SU-DHL-6 (cell line): ENCODE results near the gene GPC1.

Experiments
- H2AFZ ChIP-seq: fragments of 200-600 bp; sonication (generic); 2 replicates; pipeline ENCODE4 v1.6.1; 2014; ENCODE audit warnings: low read depth, mild to moderate bottlenecking, moderate library complexity, mixed read lengths, antibody characterized with exemption, low read length; ENCODE audit not compliant: severe bottlenecking
- H3F3A ChIP-seq: fragments of 200-600 bp; shearing (Covaris generic); 2 replicates; pipeline ENCODE4 v1.6.0; 2016; ENCODE audit warnings: antibody characterized with exemption, mild to moderate bottlenecking; ENCODE audit not compliant: insufficient read depth
- H3K27ac ChIP-seq: fragments of 200-600 bp; sonication (generic); 2 replicates; pipeline ENCODE4 v1.5.1; 2016; ENCODE audit warnings: low read depth, mild to moderate bottlenecking, low read length, moderate library complexity, mixed read lengths
- H3K27me3 ChIP-seq: fragments of 200-600 bp; sonication (generic), shearing (Covaris generic); 2 replicates; pipeline ENCODE4 v1.6.0; 2014; ENCODE audit warnings: mild to moderate bottlenecking, low read length
- H3K36me3 ChIP-seq: fragments of 200-600 bp; sonication (generic); 2 replicates; pipeline ENCODE4 v1.6.1; 2014; ENCODE audit warnings: mild to moderate bottlenecking, low read length, mixed read lengths
- H3K4me2 ChIP-seq: fragments of 300-600, 200-600 bp; shearing (Covaris generic), sonication (generic); 2 replicates; pipeline ENCODE4 v1.6.0; 2014; ENCODE audit warnings: low read length, low read depth, mild to moderate bottlenecking; ENCODE audit not compliant: poor library complexity, severe bottlenecking
- H3K4me3 ChIP-seq: fragments of 200-600 bp; sonication (generic); 2 replicates; pipeline ENCODE4 v1.5.1; 2014; ENCODE audit warnings: antibody characterized with exemption, low read length, mild to moderate bottlenecking, mixed read lengths; ENCODE audit not compliant: insufficient read depth, poor library complexity, severe bottlenecking
- H3K79me2 ChIP-seq: fragments of 200-600 bp; sonication (generic); 2 replicates; pipeline ENCODE4 v1.6.1; 2014; ENCODE audit warnings: mild to moderate bottlenecking, low read length, moderate library complexity; ENCODE audit not compliant: insufficient read depth
- H3K9ac ChIP-seq: fragments of 200-600 bp; sonication (generic); 2 replicates; pipeline ENCODE4 v1.7.0; 2014; ENCODE audit warnings: mild to moderate bottlenecking, low read length
- H3K9me2 ChIP-seq: fragments of 200-600 bp; sonication (generic); replicated peaks from 2 replicates; pipeline ENCODE4 v1.6.1; 2014; ENCODE audit warnings: low read length; ENCODE audit not compliant: insufficient read depth
- H3K9me3 ChIP-seq: fragments of 200-600 bp; sonication (generic); 2 replicates; pipeline ENCODE4 v1.6.1; 2014; ENCODE audit warnings: low read length, mixed read lengths; ENCODE audit not compliant: insufficient read depth
- H4K20me1 ChIP-seq: fragments of 200-600 bp; sonication (generic); 2 replicates; pipeline ENCODE4 v1.6.1; 2014; ENCODE audit warnings: low read depth, mild to moderate bottlenecking, antibody characterized with exemption, low read length, moderate library complexity, mixed read lengths
- CTCF ChIP-seq: fragments of 200-600 bp; sonication (generic); IDR thresholded peaks from one replicate; pipeline ENCODE4 v1.5.1; 2017; ENCODE audit warnings: antibody characterized with exemption, mild to moderate bottlenecking, low read length, moderate library complexity; ENCODE audit not compliant: insufficient read depth, poor library complexity, severe bottlenecking
- EZH2phosphoT487 ChIP-seq: fragments of 200-600 bp; sonication (generic), shearing (Covaris generic); conservative IDR thresholded peaks from 2 replicates; pipeline ENCODE4 v1.6.1; 2018; ENCODE audit warnings: mild to moderate bottlenecking, antibody characterized with exemption, low read length, moderate library complexity, mixed read lengths

Gene GPC1

GRCh38 chr2:240447934-240448333 is 12.5 kb downstream of the GPC1 start:
- Histone ChIP-seq H3K4me2 (no peak overlapping the region), H3K27ac (no peak overlapping the region), H3K79me2 (no peaks in the 10 kb centered on the region), H3K27me3 (no peaks in the 10 kb centered on the region), H4K20me1 (no peaks in the 10 kb centered on the region), H3K4me3 (no peak overlapping the region), H3K9ac (no peak overlapping the region), H3F3A (no peaks in the 10 kb centered on the region), H2AFZ (no peak overlapping the region), H3K9me2 (no peaks in the 10 kb centered on the region), H3K36me3 (no peaks in the 10 kb centered on the region), H3K9me3 (no peaks in the 10 kb centered on the region)
- TF ChIP-seq CTCF, result no peak
- TF ChIP-seq EZH2phosphoT487, result no peak

GRCh38 chr2:240448387-240449274 is 13.2 kb downstream of the GPC1 start:
- no peak for TF ChIP-seq CTCF
- no peak for TF ChIP-seq EZH2phosphoT487
- H3K27me3 ChIP-seq, result no peaks in the 10 kb centered on the region
- H3K36me3 ChIP-seq, result no peaks in the 10 kb centered on the region
- no peaks in the 10 kb centered on the region for H3K9me3 ChIP-seq
- no peak overlapping the region for H3K4me2 ChIP-seq
- no peak overlapping the region for H3K27ac ChIP-seq
- H2AFZ ChIP-seq, result no peak overlapping the region
- H3F3A ChIP-seq, result no peaks in the 10 kb centered on the region
- H3K9me2 ChIP-seq, result no peaks in the 10 kb centered on the region
- H4K20me1 ChIP-seq, result no peaks in the 10 kb centered on the region
- no peak overlapping the region for H3K9ac ChIP-seq
- H3K79me2 ChIP-seq, result no peaks in the 10 kb centered on the region
- H3K4me3 ChIP-seq, result no peak overlapping the region

GRCh38 chr2:240449764-240450531 is 14.5 kb downstream of the GPC1 start:
- Histone ChIP-seq H3K9me2 (no peaks in the 10 kb centered on the region), H3K27ac (no peak overlapping the region), H3K9ac (no peak overlapping the region), H3K9me3 (no peaks in the 10 kb centered on the region), H3K27me3 (no peaks in the 10 kb centered on the region), H3K36me3 (no peaks in the 10 kb centered on the region), H3K4me3 (no peak overlapping the region), H4K20me1 (no peaks in the 10 kb centered on the region), H3K79me2 (no peaks in the 10 kb centered on the region), H2AFZ (no peak overlapping the region), H3F3A (no peaks in the 10 kb centered on the region), H3K4me2 (no peak overlapping the region)
- no peak for TF ChIP-seq EZH2phosphoT487

GRCh38 chr2:240450532-240451107 is 15.2 kb downstream of the GPC1 start:
- H3K9ac ChIP-seq, result no peak overlapping the region
- H3F3A ChIP-seq, result no peaks in the 10 kb centered on the region
- H3K27me3 ChIP-seq, result no peaks in the 10 kb centered on the region
- no peaks in the 10 kb centered on the region for H3K9me2 ChIP-seq
- no peaks in the 10 kb centered on the region for H3K79me2 ChIP-seq
- TF ChIP-seq CTCF (no peak), EZH2phosphoT487 (no peak)
- H3K9me3 ChIP-seq, result no peaks in the 10 kb centered on the region
- H3K36me3 ChIP-seq, result no peaks in the 10 kb centered on the region
- H3K27ac ChIP-seq, result no peak overlapping the region
- H3K4me3 ChIP-seq, result no peak overlapping the region
- no peaks in the 10 kb centered on the region for H4K20me1 ChIP-seq
- no peak overlapping the region for H2AFZ ChIP-seq
- no peak overlapping the region for H3K4me2 ChIP-seq
